Measurements from ENCODE around the gene PEAK1. TPM values are rescaled to one million over a fixed set of nuclear protein-coding genes. Genes with fewer than 3 reads are reported as not detected.

PEAK1 gene
- total RNA-seq, 4 donors from 2014 or later: 51.1 to 82.2 (median 58.1) TPM

DNA sequence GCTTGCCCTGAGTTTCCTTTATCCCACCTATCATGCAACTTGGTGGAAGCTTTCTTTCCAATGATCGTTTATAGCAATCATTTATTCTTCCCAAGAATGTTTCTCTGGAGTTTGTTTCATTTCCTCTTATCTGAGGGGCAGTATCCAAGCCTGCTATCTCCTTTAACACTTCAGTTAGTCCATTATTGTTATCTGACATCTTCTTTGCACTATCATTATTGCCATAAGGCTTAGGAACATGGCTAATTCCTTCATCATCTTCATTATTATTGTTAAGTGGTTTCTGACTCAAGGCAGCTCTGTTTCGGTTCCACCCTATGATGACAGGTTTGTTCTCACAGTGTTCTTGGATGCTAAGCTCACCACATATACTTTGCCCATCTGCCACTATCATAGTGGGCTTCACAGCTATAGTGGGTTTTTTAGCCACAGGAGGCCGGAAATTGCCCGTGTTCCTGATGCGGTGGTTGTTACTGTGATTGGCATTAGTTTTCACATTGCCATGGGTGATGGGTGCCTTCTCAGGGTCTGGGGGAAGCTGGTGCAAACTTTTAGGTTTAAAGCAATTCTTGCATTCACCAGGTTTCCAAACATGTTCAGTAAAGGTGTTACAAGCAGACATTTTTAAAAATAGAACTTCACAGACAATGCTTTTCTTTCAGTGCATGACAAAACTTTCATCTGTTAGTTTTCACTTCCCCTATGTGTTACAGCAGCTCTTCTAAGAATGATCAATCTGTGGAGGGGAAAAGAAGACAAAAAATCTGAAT is 238.4 kb downstream of the PEAK1 start:
- no peak for DNase-seq

DNA sequence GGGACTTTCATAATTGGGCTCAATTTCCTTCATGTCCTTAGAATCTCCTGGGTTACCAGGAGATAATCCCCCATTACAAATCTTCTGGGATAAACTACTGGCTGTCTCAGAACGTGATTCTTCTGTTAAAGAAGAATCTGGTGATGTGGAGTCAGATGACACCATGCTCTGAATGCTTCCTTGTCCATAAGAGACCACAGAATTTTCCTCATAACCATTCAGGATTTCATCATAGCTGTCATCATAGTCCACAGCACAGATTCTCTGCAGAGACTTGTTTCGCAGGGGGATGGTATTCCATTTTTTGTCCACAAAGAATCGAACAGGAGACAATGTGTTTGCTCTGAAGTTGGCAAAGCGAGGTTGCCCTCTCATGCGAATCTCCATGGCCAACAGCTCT is 239.1 kb downstream of the PEAK1 start:
- no peak overlapping the region for H3K27ac ChIP-seq
- peaks cover 0 to 42% (median 14%) of the 10 kb centered on the region in 4 donors for H3K4me1 ChIP-seq
- no peaks in the 10 kb centered on the region for H3K36me3 ChIP-seq
- TF ChIP-seq, protein P1, sequence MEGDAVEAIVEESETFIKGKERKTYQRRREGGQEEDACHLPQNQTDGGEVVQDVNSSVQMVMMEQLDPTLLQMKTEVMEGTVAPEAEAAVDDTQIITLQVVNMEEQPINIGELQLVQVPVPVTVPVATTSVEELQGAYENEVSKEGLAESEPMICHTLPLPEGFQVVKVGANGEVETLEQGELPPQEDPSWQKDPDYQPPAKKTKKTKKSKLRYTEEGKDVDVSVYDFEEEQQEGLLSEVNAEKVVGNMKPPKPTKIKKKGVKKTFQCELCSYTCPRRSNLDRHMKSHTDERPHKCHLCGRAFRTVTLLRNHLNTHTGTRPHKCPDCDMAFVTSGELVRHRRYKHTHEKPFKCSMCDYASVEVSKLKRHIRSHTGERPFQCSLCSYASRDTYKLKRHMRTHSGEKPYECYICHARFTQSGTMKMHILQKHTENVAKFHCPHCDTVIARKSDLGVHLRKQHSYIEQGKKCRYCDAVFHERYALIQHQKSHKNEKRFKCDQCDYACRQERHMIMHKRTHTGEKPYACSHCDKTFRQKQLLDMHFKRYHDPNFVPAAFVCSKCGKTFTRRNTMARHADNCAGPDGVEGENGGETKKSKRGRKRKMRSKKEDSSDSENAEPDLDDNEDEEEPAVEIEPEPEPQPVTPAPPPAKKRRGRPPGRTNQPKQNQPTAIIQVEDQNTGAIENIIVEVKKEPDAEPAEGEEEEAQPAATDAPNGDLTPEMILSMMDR (IDR thresholded peaks at IDR 0.05): no peak
- TF ChIP-seq POLR2AphosphoS5 (IDR thresholded peaks at IDR 0.05) (no peak), POLR2A (IDR thresholded peaks at IDR 0.05) (no peak), EP300 (IDR thresholded peaks at IDR 0.05; ENCODE audit: low read depth) (no peak)
- intact Hi-C loops (cut with DNase I; ENCODE audit: low total_unique reads): loop anchor here (10.0 kb wide), 1 partner anchor 324 kb away; no protein-coding TSS in a partner anchor
- H3K9me3 ChIP-seq: no peaks in the 10 kb centered on the region
- in situ Hi-C loops (cut with MboI; ENCODE audit: low pct_ligation_motif_present in 1 of 4, low pct_unique_long_range_greater_than_20kb in 1 of 4, low sequenced_read_pairs in 3 of 4): no loop called here
- no peak for DNase-seq
- WGBS, 2 donors (ENCODE audit: low coverage in 1 of 2): 94 to 100% methylated on average over 5 of the region's 5 CpGs
- no peaks in the 10 kb centered on the region for H3K27me3 ChIP-seq
- no peak overlapping the region for H3K4me3 ChIP-seq

More for the DNA sequence above, 238.4 kb downstream of the PEAK1 start:
- Histone ChIP-seq H3K36me3 (no peaks in the 10 kb centered on the region), H3K27me3 (no peaks in the 10 kb centered on the region), H3K4me3 (no peak overlapping the region), H3K9me3 (no peaks in the 10 kb centered on the region), H3K4me1 (peaks cover 0 to 49% (median 19%) of the 10 kb centered on the region in 4 donors), H3K27ac (no peak overlapping the region)
- TF ChIP-seq, protein P1 (IDR thresholded peaks at IDR 0.05): no peak
- no peak for TF ChIP-seq EP300 (IDR thresholded peaks at IDR 0.05; ENCODE audit: low read depth)
- TF ChIP-seq POLR2A (IDR thresholded peaks at IDR 0.05): no peak
- no peak for TF ChIP-seq POLR2AphosphoS5 (IDR thresholded peaks at IDR 0.05)
- 77 to 100% methylated on average over 1 to 5 of the region's 5 CpGs for WGBS, 2 donors (ENCODE audit: low coverage in 1 of 2)
- intact Hi-C loops (cut with DNase I; ENCODE audit: low total_unique reads): loop anchor here (10.0 kb wide), 1 partner anchor 323 kb away; no protein-coding TSS in a partner anchor
- in situ Hi-C loops (cut with MboI; ENCODE audit: low pct_ligation_motif_present in 1 of 4, low pct_unique_long_range_greater_than_20kb in 1 of 4, low sequenced_read_pairs in 3 of 4): no loop called here

DNA sequence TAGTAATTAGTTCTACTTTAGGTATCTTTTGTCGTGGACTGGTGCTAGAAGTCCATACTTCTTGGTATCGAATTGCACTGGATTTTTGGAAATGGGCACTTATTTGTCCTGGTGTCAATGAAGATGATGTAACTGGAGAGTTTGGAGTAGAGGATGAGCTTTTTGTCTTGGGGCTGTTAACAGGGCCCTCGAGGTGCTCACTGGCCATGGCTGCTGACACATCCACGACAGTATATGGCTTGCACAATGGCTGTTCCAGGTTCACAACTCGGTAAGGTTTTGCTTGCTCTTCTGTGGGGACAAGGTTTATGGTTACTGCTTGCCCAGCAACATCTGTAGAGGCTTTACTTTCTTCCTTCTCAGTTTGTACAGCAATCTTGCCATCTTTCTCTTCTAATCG is 239.6 kb downstream of the PEAK1 start:
- Histone ChIP-seq H3K4me3 (no peak overlapping the region), H3K27ac (no peak overlapping the region), H3K9me3 (no peaks in the 10 kb centered on the region), H3K36me3 (no peaks in the 10 kb centered on the region), H3K4me1 (peaks cover 0 to 37% (median 14%) of the 10 kb centered on the region in 4 donors), H3K27me3 (no peaks in the 10 kb centered on the region)
- TF ChIP-seq EP300 (IDR thresholded peaks at IDR 0.05; ENCODE audit: low read depth) (no peak), POLR2A (IDR thresholded peaks at IDR 0.05) (no peak), POLR2AphosphoS5 (IDR thresholded peaks at IDR 0.05) (no peak)
- TF ChIP-seq, protein P1 (IDR thresholded peaks at IDR 0.05): no peak
- no peak for DNase-seq
- WGBS, 2 donors (ENCODE audit: low coverage in 1 of 2): 92 to 94% methylated on average over 6 of the region's 6 CpGs
- in situ Hi-C loops (cut with MboI; ENCODE audit: low pct_ligation_motif_present in 1 of 4, low pct_unique_long_range_greater_than_20kb in 1 of 4, low sequenced_read_pairs in 3 of 4) (no loop called here), intact Hi-C loops (cut with DNase I; ENCODE audit: low total_unique reads) (loop anchor here (10.0 kb wide), 1 partner anchor 325 kb away; no protein-coding TSS in a partner anchor)

DNA sequence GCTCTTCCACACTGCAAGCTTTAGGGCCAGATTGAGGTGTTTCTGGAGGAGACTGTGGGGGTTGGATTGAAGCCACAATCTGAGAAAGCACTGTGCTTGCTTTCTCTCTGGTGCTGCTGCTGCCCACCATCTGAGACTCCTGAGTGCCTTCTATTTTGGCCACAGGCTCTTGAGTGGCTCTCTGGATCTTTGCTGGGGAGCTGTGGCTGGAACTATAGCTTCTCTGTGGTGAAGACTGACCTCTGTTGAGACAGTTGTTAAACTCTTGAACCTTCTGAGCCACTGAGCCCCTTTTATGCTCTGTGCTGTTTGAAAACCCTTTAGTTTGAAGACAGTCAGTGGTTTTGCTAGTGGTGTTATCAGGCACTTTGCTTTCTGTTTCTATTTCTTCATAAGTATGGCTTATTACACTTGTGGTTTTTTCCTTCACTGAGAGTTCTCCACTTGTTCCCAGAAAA is 240.3 kb downstream of the PEAK1 start:
- no peak overlapping the region for H3K4me3 ChIP-seq
- in situ Hi-C loops (cut with MboI; ENCODE audit: low pct_ligation_motif_present in 1 of 4, low pct_unique_long_range_greater_than_20kb in 1 of 4, low sequenced_read_pairs in 3 of 4): no loop called here
- H3K27me3 ChIP-seq: no peaks in the 10 kb centered on the region
- intact Hi-C loops (cut with DNase I; ENCODE audit: low total_unique reads): no loop called here
- H3K27ac ChIP-seq: no peak overlapping the region
- peaks cover 0 to 30% (median 9%) of the 10 kb centered on the region in 4 donors for H3K4me1 ChIP-seq
- no peaks in the 10 kb centered on the region for H3K36me3 ChIP-seq
- H3K9me3 ChIP-seq: no peaks in the 10 kb centered on the region
- no peak for DNase-seq
- TF ChIP-seq POLR2A (IDR thresholded peaks at IDR 0.05) (no peak), POLR2AphosphoS5 (IDR thresholded peaks at IDR 0.05) (no peak), EP300 (IDR thresholded peaks at IDR 0.05; ENCODE audit: low read depth) (no peak)
- TF ChIP-seq, protein P1 (IDR thresholded peaks at IDR 0.05): no peak
